ENCODE measurements around the gene AGBL1.

DNA sequence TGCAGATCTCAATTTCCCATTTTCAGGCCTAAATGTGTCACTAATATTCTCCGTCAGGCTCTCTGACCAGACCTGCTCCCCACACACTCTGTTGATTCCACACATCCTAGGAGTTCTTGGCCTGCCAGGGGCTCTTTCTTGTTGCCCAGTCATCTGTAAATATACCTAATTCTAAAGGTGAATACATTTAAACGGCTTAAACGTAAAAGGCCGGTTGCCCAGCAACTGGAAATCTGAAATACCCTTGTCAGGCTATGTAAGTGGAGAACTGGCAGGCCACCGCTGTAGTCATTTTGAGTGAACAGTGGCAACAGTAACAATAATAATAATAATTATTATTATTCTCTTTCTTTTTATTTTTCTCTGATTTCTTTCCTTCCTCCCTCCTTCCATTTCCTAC is 302.7 kb downstream of the AGBL1 start:
- TF ChIP-seq EZH2 (IDR thresholded peaks at IDR 0.05; ENCODE audit: insufficient read depth, poor library complexity, severe bottlenecking) (no peak), EZH2phosphoT487 (IDR thresholded peaks at IDR 0.05; ENCODE audit: insufficient read depth, low read depth) (no peak)

Data from GM23248 (cell line).